Neural cell (in vitro differentiated cells): ENCODE data around the gene AFG3L2. TPM values are rescaled to one million over a fixed set of nuclear protein-coding genes. Genes with fewer than 3 reads are reported as not detected.

ENCODE experiments used
- H2AFZ ChIP-seq: fragments of 200-600, 300-800 bp; sonication (generic), shearing (Covaris generic); 2 replicates; pipeline ENCODE4 v1.6.0; 2014; ENCODE audit warnings: low read depth, mild to moderate bottlenecking, antibody characterized with exemption, low read length, moderate library complexity
- H3F3A ChIP-seq: fragments of 200-600 bp; shearing (Covaris generic); 2 replicates; pipeline ENCODE4 v1.6.1; 2016; ENCODE audit warnings: mild to moderate bottlenecking, moderate library complexity, mixed read lengths, antibody characterized with exemption, low read length; ENCODE audit not compliant: insufficient read depth, poor library complexity, severe bottlenecking
- H3K27ac ChIP-seq: fragments of 200-600, 300-800 bp; sonication (generic), shearing (Covaris generic); 2 replicates; pipeline ENCODE4 v1.5.1; 2014; ENCODE audit warnings: mild to moderate bottlenecking, low read length, moderate library complexity
- H3K27me3 ChIP-seq: fragments of 300-800, 200-600 bp; sonication (generic), shearing (Covaris generic); 2 replicates; pipeline ENCODE4 v1.6.0; 2014; ENCODE audit warnings: mild to moderate bottlenecking, low read depth, low read length, moderate library complexity; ENCODE audit not compliant: insufficient read depth
- H3K36me3 ChIP-seq: fragments of 300-800, 200-600 bp; sonication (generic), shearing (Covaris generic); 2 replicates; pipeline ENCODE4 v1.5.1; 2014; ENCODE audit warnings: mild to moderate bottlenecking, antibody characterized with exemption, low read length, moderate library complexity; ENCODE audit not compliant: insufficient read depth
- H3K4me2 ChIP-seq: fragments of 300-800, 200-600 bp; sonication (generic), shearing (Covaris generic); 2 replicates; pipeline ENCODE4 v1.6.0; 2014; ENCODE audit warnings: mild to moderate bottlenecking, low read length
- H3K4me3 ChIP-seq: fragments of 300-800, 200-600 bp; sonication (generic), shearing (Covaris generic); 2 replicates; pipeline ENCODE4 v1.5.1; 2014; ENCODE audit warnings: mild to moderate bottlenecking, low read length, moderate library complexity
- H3K79me2 ChIP-seq: fragments of 200-600 bp; shearing (Covaris generic); replicated peaks from 2 replicates; pipeline ENCODE4 v1.6.0; 2014; ENCODE audit warnings: mild to moderate bottlenecking, low read length, moderate library complexity; ENCODE audit not compliant: insufficient read depth
- H3K9ac ChIP-seq: fragments of 300-800, 200-600 bp; sonication (generic), shearing (Covaris generic); 2 replicates; pipeline ENCODE4 v1.6.1; 2016; ENCODE audit warnings: mild to moderate bottlenecking, low read length, mixed read lengths
- H3K9me2 ChIP-seq: fragments of 200-600 bp; shearing (Covaris generic); 2 replicates; pipeline ENCODE4 v1.6.1; 2016; ENCODE audit warnings: mild to moderate bottlenecking, low read length, mixed read lengths; ENCODE audit not compliant: insufficient read depth
- H3K9me3 ChIP-seq: fragments of 200-600, 300-800 bp; sonication (generic), shearing (Covaris generic); 2 replicates; pipeline ENCODE4 v1.6.1; 2016; ENCODE audit warnings: mild to moderate bottlenecking, mixed run types, low read length, moderate library complexity, mixed read lengths
- H4K20me1 ChIP-seq: fragments of 200-600 bp; shearing (Covaris generic); 2 replicates; pipeline ENCODE4 v1.6.1; 2016; ENCODE audit warnings: mild to moderate bottlenecking, mixed run types; ENCODE audit not compliant: insufficient read depth
- CTCF ChIP-seq: fragments of 450-650 bp; IDR thresholded peaks from 2 replicates; pipeline ENCODE4 v1.5.1; 2014; ENCODE audit warnings: antibody characterized with exemption, mild to moderate bottlenecking, moderate library complexity; ENCODE audit not compliant: poor library complexity, severe bottlenecking
- EP300 ChIP-seq: fragments of 450-650 bp; conservative IDR thresholded peaks from 2 replicates; pipeline ENCODE4 v1.6.1; 2014; ENCODE audit warnings: antibody characterized with exemption, mild to moderate bottlenecking, moderate library complexity; ENCODE audit not compliant: poor library complexity, severe bottlenecking
- EZH2 ChIP-seq: fragments of 200-600, 300-800 bp; shearing (Covaris generic), sonication (generic); IDR thresholded peaks from 2 replicates; pipeline ENCODE4 v1.6.1; 2014; ENCODE audit warnings: antibody characterized with exemption, low read length, borderline replicate concordance, mild to moderate bottlenecking; ENCODE audit not compliant: insufficient read depth, poor library complexity, severe bottlenecking
- MXI1 ChIP-seq: fragments of 450-650 bp; conservative IDR thresholded peaks from 2 replicates; pipeline ENCODE4 v1.6.1; 2014; ENCODE audit warnings: antibody characterized with exemption, mild to moderate bottlenecking; ENCODE audit not compliant: poor library complexity, severe bottlenecking
- POLR2AphosphoS5 ChIP-seq: IDR thresholded peaks from 2 replicates; pipeline ENCODE4 v1.6.1; 2012
- RAD21 ChIP-seq: fragments of 450-650 bp; conservative IDR thresholded peaks from 2 replicates; pipeline ENCODE4 v1.6.1; 2014; ENCODE audit warnings: antibody characterized with exemption, mild to moderate bottlenecking, moderate library complexity
- REST ChIP-seq: IDR thresholded peaks from 2 replicates; pipeline ENCODE4 v1.6.1; 2012; ENCODE audit warnings: borderline replicate concordance
- SMC3 ChIP-seq: fragments of 450-650 bp; conservative IDR thresholded peaks from 2 replicates; pipeline ENCODE4 v1.6.1; 2014; ENCODE audit warnings: antibody characterized with exemption, mild to moderate bottlenecking, moderate library complexity; ENCODE audit not compliant: poor library complexity
- TAF1 ChIP-seq: IDR thresholded peaks from 2 replicates; pipeline ENCODE4 v1.6.1; 2012; ENCODE audit warnings: low read depth
- polyA minus RNA-seq: library from RNA; depleted of rRNA, polyadenylated mRNA; stranded (reverse); fragments of >200 nt; gene quantifications from 2 replicates; pipeline ENCODE4 v1.2.3, GENCODE V29; 2014
- polyA plus RNA-seq: library from polyadenylated mRNA; depleted of rRNA; stranded (reverse); fragments of >200 nt; gene quantifications from 2 replicates; pipeline ENCODE4 v1.2.3, GENCODE V29; 2014

AFG3L2 gene
- polyA plus RNA-seq: 43.2 and 49.4 TPM in 2 replicates
- polyA minus RNA-seq: 45.0 and 59.4 TPM in 2 replicates

GRCh38 chr18:12376754-12377555, at the start of gene AFG3L2:
Gene AFG3L2, minus strand, starts transcription at chr18:12377227. Its CDS starts 145 bp downstream, at chr18:12377082.
- peaks cover 3% of the 10 kb centered on the region for H3F3A ChIP-seq

More at GRCh38 chr18:12376754-12377555, at the start of gene AFG3L2:
- Histone ChIP-seq H3K9me3 (no peaks in the 10 kb centered on the region), H3K9me2 (no peaks in the 10 kb centered on the region), H3K36me3 (no peaks in the 10 kb centered on the region), H3K27me3 (no peaks in the 10 kb centered on the region), H2AFZ (peak within 1 kb of the TSS; percentile 92), H3K79me2 (peaks cover 37% of the 10 kb centered on the region), H3K4me2 (peak within 1 kb of the TSS; percentile 97), H3K4me3 (peak within 1 kb of the TSS; percentile 98), H3K27ac (peak within 1 kb of the TSS; percentile 81), H3K9ac (peak within 1 kb of the TSS; percentile 88), H4K20me1 (no peaks in the 10 kb centered on the region)
- TF ChIP-seq MXI1: peak; percentile 91
- peak; percentile 45 for TF ChIP-seq SMC3
- TF ChIP-seq REST: no peak
- peak; percentile 60 for TF ChIP-seq EP300
- TF ChIP-seq POLR2AphosphoS5: peak; percentile 84
- TF ChIP-seq CTCF: peak; percentile 15
- TF ChIP-seq TAF1: peak; percentile 23
- TF ChIP-seq RAD21: peak; percentile 23
- no peak for TF ChIP-seq EZH2
